DMS53 (cell line): Measurements from ENCODE around the gene CCDC184.
"Not testable (repeated sequence)": the region's sequence is repeated elsewhere in the genome, so short reads cannot be mapped to it uniquely, and the experiment has no call there.

Experiments
- DNase-seq: peaks from one replicate; lab custom pipeline; 2025; lab: John Stamatoyannopoulos, UW

Gene CCDC184

DNA sequence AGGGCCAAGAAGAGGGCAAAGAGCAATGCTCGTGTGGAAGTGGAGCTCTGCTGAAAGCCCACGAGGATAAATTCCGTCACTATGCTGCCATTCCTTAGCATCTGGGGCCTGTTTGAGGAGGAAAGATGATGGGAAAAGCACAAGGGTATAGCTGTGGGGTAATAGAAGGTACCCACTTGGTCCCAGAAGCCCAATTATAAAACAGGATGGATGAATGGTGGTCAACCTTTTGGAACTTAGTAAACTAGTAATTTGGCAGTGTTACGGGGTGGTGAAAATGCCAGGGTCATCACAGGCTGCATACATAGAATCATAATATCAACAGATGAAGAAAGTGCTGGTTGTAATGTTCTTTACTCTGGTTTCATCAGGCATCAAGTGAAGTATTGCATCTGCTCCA, 19.7 kb downstream of the CCDC184 start, which contains the start of gene OR10AD1:
TSS of gene OR10AD1 (minus strand) at position 101 of the 400 bp plus-strand sequence. CDS start at position 101, 0 bp downstream.
- no peak for DNase-seq

DNA sequence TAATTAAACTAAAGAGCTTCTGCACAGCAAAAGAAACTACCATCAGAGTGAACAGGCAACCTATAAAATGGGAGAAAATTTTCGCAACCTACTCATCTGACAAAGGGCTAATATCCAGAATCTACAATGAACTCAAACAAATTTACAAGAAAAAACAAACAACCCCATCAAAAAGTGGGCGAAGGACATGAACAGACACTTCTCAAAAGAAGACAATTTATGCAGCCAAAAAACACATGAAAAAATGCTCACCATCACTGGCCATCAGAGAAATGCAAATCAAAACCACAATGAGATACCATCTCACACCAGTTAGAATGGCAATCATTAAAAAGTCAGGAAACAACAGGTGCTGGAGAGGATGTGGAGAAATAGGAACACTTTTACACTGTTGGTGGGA, 26.1 kb downstream of the CCDC184 start:
- DNase-seq: not testable (repeated sequence)

- DNase-seq: no peak
Measured at GRCh38 chr12:48216785-48217184, 33.3 kb downstream of the CCDC184 start.

- DNase-seq: no peak
Measured at GRCh38 chr12:48219631-48220030, 36.2 kb downstream of the CCDC184 start.

GRCh38 chr12:48220701-48221100, 37.3 kb downstream of the CCDC184 start:
- no peak for DNase-seq

DNA sequence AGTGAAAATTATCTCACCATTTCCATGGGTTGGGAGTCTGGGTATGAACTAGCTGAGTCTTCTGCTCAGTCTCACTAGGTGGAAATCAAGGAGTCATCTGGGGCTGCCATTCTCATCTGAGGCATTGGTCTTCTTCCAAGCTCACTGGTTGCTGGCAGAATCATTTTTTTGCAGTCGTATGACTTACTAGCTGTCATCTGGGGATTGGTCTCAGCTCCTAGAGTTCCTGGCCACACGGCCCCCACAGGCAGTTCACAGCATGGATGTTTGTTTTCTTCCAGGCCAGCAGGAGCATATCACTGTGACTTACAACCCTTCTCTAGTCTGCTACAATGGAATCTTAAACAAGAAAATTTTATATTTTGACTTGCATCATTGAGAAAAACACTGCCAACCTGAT, 38.2 kb downstream of the CCDC184 start:
- peak; percentile 27 for DNase-seq

DNA sequence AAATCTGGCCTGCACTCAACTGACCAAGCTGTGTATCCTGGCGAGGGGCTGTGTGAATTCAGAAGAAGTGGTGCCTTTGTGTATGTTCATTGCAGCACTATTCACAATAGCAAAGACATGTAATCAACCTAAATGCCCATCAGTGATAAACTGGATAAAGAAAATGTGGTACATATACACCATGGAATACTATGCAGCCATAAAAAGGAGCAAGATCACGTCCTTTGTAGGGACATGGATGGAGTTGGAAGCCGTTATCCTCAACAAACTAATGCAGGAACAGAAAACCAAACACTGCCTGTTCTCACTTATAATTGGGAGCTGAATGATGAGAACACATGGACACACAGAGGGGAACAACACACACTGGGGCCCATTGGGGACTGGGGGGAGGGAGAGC, 41.1 kb downstream of the CCDC184 start:
- DNase-seq: not testable (repeated sequence)

- not testable (repeated sequence) for DNase-seq
Measured at GRCh38 chr12:48231169-48231958, 47.9 kb downstream of the CCDC184 start.
